ENCODE measurements around the gene SMG9.
"Not testable (repeated sequence)": the region's sequence is repeated elsewhere in the genome, so short reads cannot be mapped to it uniquely, and the experiment has no call there.

The SMG9 gene

GRCh38 chr19:43779147-43779819 lies 24.5 kb upstream of the SMG9 start:
- DNase-seq = no peak

- peak; percentile 94 for DNase-seq
Measured at GRCh38 chr19:43778651-43779050, 23.9 kb upstream of the SMG9 start.

- DNase-seq = no peak
Measured at GRCh38 chr19:43777163-43777695, 22.5 kb upstream of the SMG9 start.

GRCh38 chr19:43776286-43776685 lies 21.5 kb upstream of the SMG9 start:
- no peak for DNase-seq

- no peak for DNase-seq
Measured at GRCh38 chr19:43775299-43775890, 20.6 kb upstream of the SMG9 start.

GRCh38 chr19:43774940-43775258 lies 20.1 kb upstream of the SMG9 start:
- DNase-seq = not testable (repeated sequence)

GRCh38 chr19:43774103-43774939 lies 19.6 kb upstream of the SMG9 start:
- no peak for DNase-seq

GRCh38 chr19:43773725-43774102 lies 19.0 kb upstream of the SMG9 start:
- peak; percentile 48 for DNase-seq

- no peak for DNase-seq
Measured at GRCh38 chr19:43769256-43769655, 14.5 kb upstream of the SMG9 start.

GRCh38 chr19:43768273-43769050 lies 13.7 kb upstream of the SMG9 start:
- DNase-seq = no peak

GRCh38 chr19:43767818-43768217 lies 13.1 kb upstream of the SMG9 start:
- DNase-seq = no peak

- no peak for DNase-seq
Measured at GRCh38 chr19:43767316-43767715, 12.6 kb upstream of the SMG9 start.

- DNase-seq = no peak
Measured at GRCh38 chr19:43766755-43767043, 11.9 kb upstream of the SMG9 start.

GRCh38 chr19:43765109-43765876 lies 10.5 kb upstream of the SMG9 start:
- no peak for DNase-seq

- DNase-seq = not testable (repeated sequence)
Measured at GRCh38 chr19:43764684-43765083, 9.9 kb upstream of the SMG9 start.

- no peak for DNase-seq
Measured at GRCh38 chr19:43763473-43763939, 8.7 kb upstream of the SMG9 start.

GRCh38 chr19:43762814-43763213 lies 8.1 kb upstream of the SMG9 start:
- no peak for DNase-seq

GRCh38 chr19:43760941-43761340 lies 6.2 kb upstream of the SMG9 start:
- no peak for DNase-seq

GRCh38 chr19:43759515-43759914 lies 4.8 kb upstream of the SMG9 start:
- no peak for DNase-seq

- peak; percentile 74 for DNase-seq
Measured at GRCh38 chr19:43755256-43755801, 567 bp upstream of the SMG9 start.

GRCh38 chr19:43754253-43754502 lies 584 bp downstream of the SMG9 start:
- no peak for DNase-seq

GRCh38 chr19:43752287-43752875 lies 2.4 kb downstream of the SMG9 start:
- no peak for DNase-seq
